ENCODE data around the gene SLC39A5. TPM values are rescaled to one million over a fixed set of nuclear protein-coding genes. Genes with fewer than 3 reads are reported as not detected.

The SLC39A5 gene
- polyA plus RNA-seq, 1 of the 3 experiments (the other 2 are of a cell fraction), result 0.12 TPM

- ChIA-PET POLR2A (interaction anchor here (0.7 to 1.0 kb wide), 2 partner anchors 11 to 14 kb away, joined by 3 read pairs; no protein-coding TSS in a partner anchor), CTCF (interaction anchor here (0.6 to 3.1 kb wide), 7 partner anchors 9 to 59 kb away, joined by 3 to 24 read pairs (median 4); partner anchors contain the start of genes ANKRD52, COQ10A and SMARCC2)
- H3K4me3 ChIP-seq (ENCODE audit: low read depth in 2 of 2, low read length in 1 of 2), result no peak overlapping the region
- no peaks in the 10 kb centered on the region for H3K27me3 ChIP-seq (ENCODE audit: insufficient read depth)
- H3F3A ChIP-seq (replicated peaks; ENCODE audit: insufficient read depth), result peaks cover 5% of the 10 kb centered on the region
- no peak for TF ChIP-seq SIN3A (IDR thresholded peaks at IDR 0.05; ENCODE audit: borderline replicate concordance, low read depth, low read length)
- no peak for TF ChIP-seq TAF1 (IDR thresholded peaks at IDR 0.05; ENCODE audit: borderline replicate concordance, low read depth, low read length)
- TF ChIP-seq IRF3 (IDR thresholded peaks at IDR 0.05; ENCODE audit: low read depth, low read length), result no peak
- TF ChIP-seq PBX3 (IDR thresholded peaks at IDR 0.05), result no peak
- TF ChIP-seq POLR2AphosphoS5 (IDR thresholded peaks at IDR 0.05; ENCODE audit: low read depth, low read length), result no peak
- TF ChIP-seq RFX5 (IDR thresholded peaks at IDR 0.05; ENCODE audit: low read length), result no peak
- TF ChIP-seq CHD2 (IDR thresholded peaks at IDR 0.05; ENCODE audit: low read length, partially characterized antibody), result no peak
- TF ChIP-seq CTCF (IDR thresholded peaks at IDR 0.05), result no peak
- TF ChIP-seq FOSL2 (IDR thresholded peaks at IDR 0.05; ENCODE audit: borderline replicate concordance, low read depth), result no peak
- TF ChIP-seq TEAD4 (IDR thresholded peaks at IDR 0.05; ENCODE audit: borderline replicate concordance, insufficient read depth), result no peak
- TF ChIP-seq, protein P1, sequence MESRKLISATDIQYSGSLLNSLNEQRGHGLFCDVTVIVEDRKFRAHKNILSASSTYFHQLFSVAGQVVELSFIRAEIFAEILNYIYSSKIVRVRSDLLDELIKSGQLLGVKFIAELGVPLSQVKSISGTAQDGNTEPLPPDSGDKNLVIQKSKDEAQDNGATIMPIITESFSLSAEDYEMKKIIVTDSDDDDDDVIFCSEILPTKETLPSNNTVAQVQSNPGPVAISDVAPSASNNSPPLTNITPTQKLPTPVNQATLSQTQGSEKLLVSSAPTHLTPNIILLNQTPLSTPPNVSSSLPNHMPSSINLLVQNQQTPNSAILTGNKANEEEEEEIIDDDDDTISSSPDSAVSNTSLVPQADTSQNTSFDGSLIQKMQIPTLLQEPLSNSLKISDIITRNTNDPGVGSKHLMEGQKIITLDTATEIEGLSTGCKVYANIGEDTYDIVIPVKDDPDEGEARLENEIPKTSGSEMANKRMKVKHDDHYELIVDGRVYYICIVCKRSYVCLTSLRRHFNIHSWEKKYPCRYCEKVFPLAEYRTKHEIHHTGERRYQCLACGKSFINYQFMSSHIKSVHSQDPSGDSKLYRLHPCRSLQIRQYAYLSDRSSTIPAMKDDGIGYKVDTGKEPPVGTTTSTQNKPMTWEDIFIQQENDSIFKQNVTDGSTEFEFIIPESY (IDR thresholded peaks at IDR 0.05; ENCODE audit: borderline replicate concordance, low read depth), result no peak
- no peak for TF ChIP-seq EP300 (IDR thresholded peaks at IDR 0.05; ENCODE audit: borderline replicate concordance in 1 of 2, low read depth in 1 of 2, low read length in 1 of 2)
- no peak for TF ChIP-seq RXRA (IDR thresholded peaks at IDR 0.05; ENCODE audit: borderline replicate concordance, low read depth)
- TF ChIP-seq JUND (IDR thresholded peaks at IDR 0.05), result no peak
- no peak for TF ChIP-seq REST (IDR thresholded peaks at IDR 0.05; ENCODE audit: low read depth, low read length)
- TF ChIP-seq, protein P2, sequence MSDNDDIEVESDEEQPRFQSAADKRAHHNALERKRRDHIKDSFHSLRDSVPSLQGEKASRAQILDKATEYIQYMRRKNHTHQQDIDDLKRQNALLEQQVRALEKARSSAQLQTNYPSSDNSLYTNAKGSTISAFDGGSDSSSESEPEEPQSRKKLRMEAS (IDR thresholded peaks at IDR 0.05; ENCODE audit: low read depth), result no peak
- no peak for TF ChIP-seq GABPA (IDR thresholded peaks at IDR 0.05; ENCODE audit: low read depth)
- TF ChIP-seq ELF1 (IDR thresholded peaks at IDR 0.05), result no peak
- no peak for TF ChIP-seq NFIC (IDR thresholded peaks at IDR 0.05; ENCODE audit: borderline replicate concordance)
- no peak for TF ChIP-seq FOXM1 (IDR thresholded peaks at IDR 0.05; ENCODE audit: low read depth)
- peaks cover 65 to 71% of the 10 kb centered on the region in 2 experiments for H3K36me3 ChIP-seq (replicated peaks in 1 of 2; ENCODE audit: control insufficient read depth in 1 of 2, insufficient read depth in 2 of 2, low read length in 1 of 2)
- H3K4me2 ChIP-seq, result no peak overlapping the region
- peaks cover 21% of the 10 kb centered on the region; the same call in 1 of the 2 replicates for H3K79me2 ChIP-seq (ENCODE audit: insufficient read depth)
- no peak for DNase-seq
- WGBS (ENCODE audit: low lambda C conversion rate), result 98% methylated on average over 16 of the region's 16 CpGs
- H4K20me1 ChIP-seq (ENCODE audit: insufficient read depth), result peaks cover 4% of the 10 kb centered on the region; the same call in 1 of the 2 replicates
- no peak overlapping the region for H2AFZ ChIP-seq (ENCODE audit: low read depth)
- no peak overlapping the region for H3K27ac ChIP-seq (ENCODE audit: low read depth in 2 of 2, low read length in 1 of 2)
- no peak overlapping the region for H3K9ac ChIP-seq
- no peaks in the 10 kb centered on the region for H3K9me2 ChIP-seq
- H3K4me1 ChIP-seq (ENCODE audit: control insufficient read depth in 1 of 2, insufficient read depth in 2 of 2, low read depth in 1 of 2, low read length in 1 of 2), result no peaks in the 10 kb centered on the region
- H3K9me3 ChIP-seq, result no peaks in the 10 kb centered on the region
Measured at GRCh38 chr12:56247923-56248322, 18.1 kb downstream of the SLC39A5 start.
